A549 (cell line): ENCODE data around the gene KCNA10. TPM values are rescaled to one million over a fixed set of nuclear protein-coding genes. Genes with fewer than 3 reads are reported as not detected.

ENCODE experiments used
- ATAC-seq, 2 experiments: fragments of 200-7000 bp in 1 of 2; fragments of >200 bp in 1 of 2; cut with Nextera tagmentation in 1 of 2; cut with Tn5 transposase in 1 of 2; 3 replicates each; pipeline versions ENCODE4 v1.8.0 to v1.9.1; 2018 to 2020; ENCODE audit warnings: mild to moderate bottlenecking in 1 of 2, moderate library complexity in 1 of 2
- CTCF ChIA-PET: fragments of 300-600 bp; sonication (Branson Sonifier 250); formaldehyde crosslinking; extraction: SDS; loops from one replicate; lab custom pipeline; 2021; ENCODE audit warnings: antibody characterized with exemption, inconsistent platforms; lab: Yijun Ruan, JAX
- POLR2A ChIA-PET: fragments of 350-600 bp; formaldehyde crosslinking; extraction: SDS; loops from one replicate; lab custom pipeline; 2021; ENCODE audit warnings: antibody characterized with exemption, inconsistent platforms; lab: Yijun Ruan, JAX
- DNase-seq, 2 experiments: peaks; one replicate each; pipeline versions ENCODE4 v3.0.0 to v3.0.0-alpha.2; 2011 to 2016; ENCODE audit warnings: low read depth in 1 of 2, low spot score in 1 of 2
- FAIRE-seq: peaks from 2 replicates; lab custom pipeline; 2011; peaks lifted over from hg19 to GRCh38; lab: Jason Lieb, UNC
- H3K27ac ChIP-seq, 2 experiments: fragments of >200 bp; sonication (Bioruptor Twin); formaldehyde crosslinking; 3 replicates each; pipeline ENCODE4 v1.5.1; 2016 to 2017
- H3K4me1 ChIP-seq: fragments of >200 bp; sonication (Bioruptor Twin); formaldehyde crosslinking; 3 replicates; pipeline ENCODE4 v1.6.1; 2016
- H3K4me2 ChIP-seq: fragments of >200 bp; sonication (Bioruptor Twin); formaldehyde crosslinking; 3 replicates; pipeline ENCODE4 v1.6.1; 2016
- H3K4me3 ChIP-seq: fragments of >200 bp; sonication (Bioruptor Twin); formaldehyde crosslinking; 3 replicates; pipeline ENCODE4 v1.5.1; 2016
- H3K9me3 ChIP-seq: fragments of >200 bp; sonication (Bioruptor Twin); formaldehyde crosslinking; 3 replicates; pipeline ENCODE4 v1.6.1; 2016
- ATOH8 ChIP-seq: fragments of 250-450 bp; sonication (Bioruptor Pico); IDR thresholded peaks from 2 replicates; pipeline ENCODE4 v1.5.0; 2020; ENCODE audit warnings: low read depth, mild to moderate bottlenecking, moderate library complexity
- BHLHE40 ChIP-seq: IDR thresholded peaks from 2 replicates; pipeline ENCODE4 v1.6.1; 2012; ENCODE audit warnings: low read depth, low read length, inconsistent platforms
- CBX8 ChIP-seq: fragments of 200-600 bp; sonication (generic); IDR thresholded peaks from 2 replicates; pipeline ENCODE4 v1.6.1; 2016
- CHD2 ChIP-seq: fragments of 150-350 bp; IDR thresholded peaks from 2 replicates; pipeline ENCODE4 v1.6.1; 2014; ENCODE audit warnings: low read length; ENCODE audit not compliant: partially characterized antibody
- CTCF ChIP-seq: fragments of >200 bp; sonication (Bioruptor Twin); formaldehyde crosslinking; IDR thresholded peaks from 3 replicates; pipeline ENCODE4 v1.5.1; 2016
- EHF ChIP-seq: fragments of 250-450 bp; sonication (Bioruptor Pico); IDR thresholded peaks from 2 replicates; pipeline ENCODE4 v1.5.0; 2020; ENCODE audit warnings: mild to moderate bottlenecking
- EHMT2 ChIP-seq: fragments of 200-600 bp; sonication (generic); IDR thresholded peaks from 2 replicates; pipeline ENCODE4 v1.6.1; 2016; ENCODE audit warnings: antibody characterized with exemption, low read depth, mild to moderate bottlenecking, moderate library complexity
- EP300 ChIP-seq, 2 experiments: fragments of >200 bp; sonication (Bioruptor Twin); formaldehyde crosslinking; IDR thresholded peaks; 2 replicates in 1 of 2; 3 replicates in 1 of 2; pipeline ENCODE4 v1.6.1; 2016 to 2017
- GATA3 ChIP-seq: IDR thresholded peaks from 2 replicates; pipeline ENCODE4 v1.6.1; 2012; ENCODE audit warnings: borderline replicate concordance
- HDAC2 ChIP-seq: fragments of 200-600 bp; sonication (generic); IDR thresholded peaks from 2 replicates; pipeline ENCODE4 v1.6.1; 2016
- HES2 ChIP-seq: fragments of >200 bp; sonication (Bioruptor Twin); formaldehyde crosslinking; IDR thresholded peaks from 2 replicates; pipeline ENCODE4 v1.6.1; 2016
- HEYL ChIP-seq: fragments of 250-450 bp; sonication (Bioruptor Pico); IDR thresholded peaks from 2 replicates; pipeline ENCODE4 v1.8.0; 2021; ENCODE audit warnings: mild to moderate bottlenecking, moderate library complexity
- HOXA7 ChIP-seq: fragments of 250-450 bp; sonication (Bioruptor Pico); IDR thresholded peaks from 2 replicates; pipeline ENCODE4 v1.5.0; 2020; ENCODE audit warnings: mild to moderate bottlenecking, moderate library complexity
- JUN ChIP-seq, 2 experiments: fragments of >200 bp; sonication (Bioruptor Twin); formaldehyde crosslinking; IDR thresholded peaks; 2 replicates in 1 of 2; 3 replicates in 1 of 2; pipeline ENCODE4 v1.6.1; 2016 to 2017
- MAZ ChIP-seq: fragments of 150-350 bp; IDR thresholded peaks from 2 replicates; pipeline ENCODE4 v1.6.1; 2014; ENCODE audit warnings: antibody characterized with exemption, low read depth, low read length, borderline replicate concordance
- PHF8 ChIP-seq: fragments of 200-600 bp; sonication (generic); IDR thresholded peaks from 2 replicates; pipeline ENCODE4 v1.6.1; 2016; ENCODE audit warnings: low read depth, mild to moderate bottlenecking, antibody characterized with exemption, moderate library complexity, borderline replicate concordance
- POLR2AphosphoS2 ChIP-seq: conservative IDR thresholded peaks from 2 replicates; pipeline ENCODE4 v1.6.1; 2012; ENCODE audit warnings: low read length, improper control_type of control experiment, inconsistent platforms
- RCOR1 ChIP-seq: fragments of 150-350 bp; IDR thresholded peaks from 2 replicates; pipeline ENCODE4 v1.6.1; 2014; ENCODE audit warnings: antibody characterized with exemption, low read length, low read depth
- USF2 ChIP-seq: fragments of 450-650 bp; IDR thresholded peaks from 2 replicates; pipeline ENCODE4 v1.6.1; 2014; ENCODE audit warnings: antibody characterized with exemption
- ZC3H11A ChIP-seq: fragments of 450-650 bp; IDR thresholded peaks from 2 replicates; pipeline ENCODE4 v1.6.1; 2014; ENCODE audit warnings: antibody characterized with exemption, mild to moderate bottlenecking
- ZNF302 ChIP-seq: fragments of 250-450 bp; sonication (Bioruptor Pico); IDR thresholded peaks from 2 replicates; pipeline ENCODE4 v1.9.0; 2021; ENCODE audit warnings: inconsistent platforms, mild to moderate bottlenecking, moderate library complexity
- ZSCAN20 ChIP-seq: fragments of 250-450 bp; sonication (Bioruptor Pico); IDR thresholded peaks from 2 replicates; pipeline ENCODE4 v1.8.0; 2022; ENCODE audit warnings: mild to moderate bottlenecking, moderate library complexity
- WGBS: methylation state at CpG from one replicate; pipeline ENCODE4 v1.1.6; 2017; ENCODE audit errors: missing lambda C conversion rate; 5-methylcytosine and 5-hydroxymethylcytosine counted together
- polyA plus RNA-seq, 4 experiments: library from polyadenylated mRNA; depleted of rRNA in 3 of 4; stranded (reverse); fragments of >200 nt; fragmentation: RNase III in 1 of 4; extraction: RNeasy Plus Mini Kit Qiagen cat#74134 plus additional on column Dnase treatment in 1 of 4; gene quantifications; 2 replicates in 3 of 4; 3 replicates in 1 of 4; pipeline ENCODE4 v1.2.3, GENCODE V29; 2011 to 2017

Gene KCNA10
- polyA plus RNA-seq, 2 of the 4 experiments (the other 2 are of a cell fraction) = not detected

GRCh38 chr1:110474444-110474843 lies 44.5 kb downstream of the KCNA10 start:
- WGBS = 98% methylated on average over 6 of the region's 6 CpGs
- CTCF ChIA-PET = interaction anchor here (0.7 to 4.6 kb wide), 4 partner anchors 8 to 22 kb away, joined by 3 to 32 read pairs (median 11); no protein-coding TSS in a partner anchor

GRCh38 chr1:110472546-110472945 lies 46.4 kb downstream of the KCNA10 start:
- Histone ChIP-seq H3K4me3 (no peak overlapping the region), H3K4me1 (peaks cover 19% of the 10 kb centered on the region), H3K9me3 (no peaks in the 10 kb centered on the region), H3K4me2 (no peak overlapping the region), H3K27ac (no peak overlapping the region)
- ChIA-PET CTCF (interaction anchor here (0.9 to 4.6 kb wide), 4 partner anchors 12 to 265 kb away, joined by 4 to 32 read pairs (median 12); no protein-coding TSS in a partner anchor), POLR2A (no interaction called here)
- no peak for FAIRE-seq
- TF ChIP-seq ZNF302 = no peak
- TF ChIP-seq BHLHE40 = no peak
- no peak for TF ChIP-seq GATA3
- 78% methylated on average over 4 of the region's 10 CpGs for WGBS
- DNase-seq = no peak
- no peak for ATAC-seq

More at GRCh38 chr1:110474444-110474843, 44.5 kb downstream of the KCNA10 start:
- Histone ChIP-seq H3K4me1 (peaks cover 32% of the 10 kb centered on the region), H3K27ac (no peak overlapping the region), H3K9me3 (no peaks in the 10 kb centered on the region), H3K4me2 (no peak overlapping the region), H3K4me3 (no peak overlapping the region)
- no peak for FAIRE-seq
- TF ChIP-seq HES2 (no peak), EHF (CRISPR knock-in tag) (no peak), EP300 (IDR thresholded peaks at IDR 0.05) (no peak), HEYL (CRISPR knock-in tag) (no peak), RCOR1 (no peak), USF2 (no peak), CHD2 (no peak), HDAC2 (no peak), ZSCAN20 (CRISPR knock-in tag) (no peak), JUN (IDR thresholded peaks at IDR 0.05) (no peak), ATOH8 (CRISPR knock-in tag) (no peak), CBX8 (no peak), HOXA7 (CRISPR knock-in tag) (no peak), POLR2AphosphoS2 (no peak), MAZ (no peak), PHF8 (no peak)
- POLR2A ChIA-PET = no interaction called here
- no peak for DNase-seq
- ATAC-seq = no peak

GRCh38 chr1:110471131-110471530 lies 47.8 kb downstream of the KCNA10 start:
- TF ChIP-seq ZC3H11A (no peak), CTCF (0 out of 3 replicates have a peak, but pooled peaks have one; percentile 16), EHMT2 (no peak)
- 59% methylated on average over 3 of the region's 3 CpGs for WGBS
- DNase-seq (peak in 1 of 2 experiments; percentile 21), ATAC-seq (peak; percentile 52 to 53; a peak in 3 of 6 replicates), FAIRE-seq (no peak)
- no peak overlapping the region for H3K4me2 ChIP-seq
- ChIA-PET CTCF (interaction anchor here (1.6 to 4.6 kb wide), 3 partner anchors 11 to 25 kb away, joined by 7 to 32 read pairs (median 19); no protein-coding TSS in a partner anchor), POLR2A (no interaction called here)
- H3K27ac ChIP-seq = no peak overlapping the region
- H3K4me1 ChIP-seq = peaks cover 7% of the 10 kb centered on the region
- H3K4me3 ChIP-seq = no peak overlapping the region
- H3K9me3 ChIP-seq = no peaks in the 10 kb centered on the region

Other genes starting within 250 kb of the KCNA10 start
- gene RBM15, start 179.8 kb downstream of the KCNA10 start, polyA plus RNA-seq (2011; rRNA removed) = 14.0 and 15.0 TPM in 2 replicates
- gene RBM15, start 179.8 kb downstream of the KCNA10 start, polyA plus RNA-seq (2017; fragmentation: RNase III; extraction: RNeasy Plus Mini Kit Qiagen cat#74134 plus additional on column Dnase treatment) = 8.0 to 8.7 TPM (median 8.2 TPM) in 3 replicates
- gene SLC16A4, start 128.1 kb downstream of the KCNA10 start, polyA plus RNA-seq (2011; rRNA removed) = 176 and 188 TPM in 2 replicates
- gene SLC16A4, start 128.1 kb downstream of the KCNA10 start, polyA plus RNA-seq (2017; fragmentation: RNase III; extraction: RNeasy Plus Mini Kit Qiagen cat#74134 plus additional on column Dnase treatment) = 47.2 to 71.8 TPM (median 61.0 TPM) in 3 replicates
- gene LAMTOR5, start 111.5 kb downstream of the KCNA10 start, polyA plus RNA-seq (2011; rRNA removed) = 256 and 314 TPM in 2 replicates
- 217 to 254 TPM (median 251 TPM) in 3 replicates for gene LAMTOR5, start 111.5 kb downstream of the KCNA10 start, polyA plus RNA-seq (2017; fragmentation: RNase III; extraction: RNeasy Plus Mini Kit Qiagen cat#74134 plus additional on column Dnase treatment)
- not detected in 2 replicates for gene PROK1, start 68.0 kb downstream of the KCNA10 start, polyA plus RNA-seq (2011; rRNA removed)
- gene PROK1, start 68.0 kb downstream of the KCNA10 start, polyA plus RNA-seq (2017; fragmentation: RNase III; extraction: RNeasy Plus Mini Kit Qiagen cat#74134 plus additional on column Dnase treatment) = not detected in 3 replicates
- 0.05 TPM in 2 replicates for gene KCNA2, start 87.2 kb upstream of the KCNA10 start, polyA plus RNA-seq (2011; rRNA removed)
- 0.03 to 0.05 TPM (median 0.04 TPM) in 3 replicates for gene KCNA2, start 87.2 kb upstream of the KCNA10 start, polyA plus RNA-seq (2017; fragmentation: RNase III; extraction: RNeasy Plus Mini Kit Qiagen cat#74134 plus additional on column Dnase treatment)
- not detected in 2 replicates for gene KCNA3, start 155.8 kb upstream of the KCNA10 start, polyA plus RNA-seq (2011; rRNA removed)
- gene KCNA3, start 155.8 kb upstream of the KCNA10 start, polyA plus RNA-seq (2017; fragmentation: RNase III; extraction: RNeasy Plus Mini Kit Qiagen cat#74134 plus additional on column Dnase treatment) = not detected in 3 replicates